GM12892 (cell line): ENCODE data around the gene CTR9.

Source experiments
- POLR2A ChIP-seq: IDR thresholded peaks from 2 replicates; pipeline ENCODE4 v1.6.1; 2011; ENCODE audit warnings: low read depth, low read length, control low read depth
- POLR2AphosphoS5 ChIP-seq: IDR thresholded peaks from 2 replicates; pipeline ENCODE4 v1.6.1; 2011; ENCODE audit warnings: low read depth, low read length, control low read depth

GRCh38 chr11:10808235-10808552 is 57.1 kb downstream of the CTR9 start:
- TF ChIP-seq POLR2AphosphoS5 (no peak), POLR2A (no peak)
